Endodermal cell (in vitro differentiated cells): Measurements from ENCODE around the gene AOC1. TPM values are rescaled to one million over a fixed set of nuclear protein-coding genes. Genes with fewer than 3 reads are reported as not detected.
A peak's percentile ranks its signal among the peaks of the same experiment; 100 is the strongest.

ENCODE experiments used
- DNase-seq: peaks from one replicate; pipeline ENCODE4 v3.0.0-alpha.2; 2017
- H3K27ac ChIP-seq: 2 replicates; pipeline ENCODE4 v1.5.1; 2013; ENCODE audit warnings: mild to moderate bottlenecking, low read depth, low read length, moderate library complexity
- H3K27me3 ChIP-seq: 2 replicates; pipeline ENCODE4 v1.6.1; 2013; ENCODE audit warnings: mild to moderate bottlenecking, low read length, moderate library complexity; ENCODE audit not compliant: insufficient read depth, control insufficient read depth, poor library complexity, severe bottlenecking
- H3K36me3 ChIP-seq: 2 replicates; pipeline ENCODE4 v1.7.0; 2013; ENCODE audit warnings: mild to moderate bottlenecking, low read length, moderate library complexity; ENCODE audit not compliant: control insufficient read depth, insufficient read depth
- H3K4me1 ChIP-seq: one replicate; pipeline ENCODE4 v1.7.0; 2013; ENCODE audit warnings: low read length; ENCODE audit not compliant: control insufficient read depth, insufficient read depth
- H3K4me3 ChIP-seq: 2 replicates; pipeline ENCODE4 v1.5.1; 2013; ENCODE audit warnings: mild to moderate bottlenecking, low read length, moderate library complexity
- H3K9ac ChIP-seq: 2 replicates; pipeline ENCODE4 v1.6.1; 2013; ENCODE audit warnings: mild to moderate bottlenecking, low read length, moderate library complexity; ENCODE audit not compliant: poor library complexity, severe bottlenecking; ENCODE audit errors: extremely low read depth
- H3K9me3 ChIP-seq: 2 replicates; pipeline ENCODE4 v1.6.1; 2013; ENCODE audit warnings: mild to moderate bottlenecking, low read length, moderate library complexity; ENCODE audit not compliant: control insufficient read depth
- H3K27ac Mint-ChIP-seq: 2 replicates; pipeline ENCODE4 v1.8.0; 2020; ENCODE audit warnings: mixed read lengths
- H3K27me3 Mint-ChIP-seq: 2 replicates; pipeline ENCODE4 v1.8.0; 2021; ENCODE audit warnings: mild to moderate bottlenecking, mixed read lengths; ENCODE audit not compliant: insufficient read depth
- H3K36me3 Mint-ChIP-seq: 2 replicates; pipeline ENCODE4 v1.8.0; 2020; ENCODE audit warnings: low read depth, mixed read lengths
- H3K4me1 Mint-ChIP-seq: 2 replicates; pipeline ENCODE4 v1.8.0; 2020; ENCODE audit warnings: mixed read lengths
- H3K4me3 Mint-ChIP-seq: 2 replicates; pipeline ENCODE4 v1.8.0; 2020; ENCODE audit warnings: mild to moderate bottlenecking, moderate library complexity, mixed read lengths
- H3K9me3 Mint-ChIP-seq: 2 replicates; pipeline ENCODE4 v1.8.0; 2020; ENCODE audit warnings: mild to moderate bottlenecking, mixed read lengths
- CTCF ChIP-seq: fragments of 200-600 bp; sonication (generic); conservative IDR thresholded peaks from 2 replicates; pipeline ENCODE4 v1.5.0; 2021; ENCODE audit warnings: antibody characterized with exemption, mild to moderate bottlenecking
- WGBS, 2 experiments: methylation state at CpG; one replicate each; pipeline versions ENCODE4 v1.1.5 to v1.1.7; 2013; ENCODE audit warnings: missing lambda C conversion rate in 2 of 2, mixed read lengths in 1 of 2; ENCODE audit not compliant: insufficient coverage in 1 of 2, insufficient read length in 1 of 2; 5-methylcytosine and 5-hydroxymethylcytosine counted together
- total RNA-seq, 2 donors: library from RNA; stranded (reverse); fragmentation: NEBNext Ultra II Directional in 1 of 2; extraction: Animal tissue kit (Norgen Biotek cat#: 25700) in 1 of 2; gene quantifications; 2 replicates in 1 of 2; 3 replicates in 1 of 2; pipeline ENCODE4 v1.2.1, GENCODE V29; 2021

The AOC1 gene
- total RNA-seq, 2 donors from 2014 or later = not detected

DNA sequence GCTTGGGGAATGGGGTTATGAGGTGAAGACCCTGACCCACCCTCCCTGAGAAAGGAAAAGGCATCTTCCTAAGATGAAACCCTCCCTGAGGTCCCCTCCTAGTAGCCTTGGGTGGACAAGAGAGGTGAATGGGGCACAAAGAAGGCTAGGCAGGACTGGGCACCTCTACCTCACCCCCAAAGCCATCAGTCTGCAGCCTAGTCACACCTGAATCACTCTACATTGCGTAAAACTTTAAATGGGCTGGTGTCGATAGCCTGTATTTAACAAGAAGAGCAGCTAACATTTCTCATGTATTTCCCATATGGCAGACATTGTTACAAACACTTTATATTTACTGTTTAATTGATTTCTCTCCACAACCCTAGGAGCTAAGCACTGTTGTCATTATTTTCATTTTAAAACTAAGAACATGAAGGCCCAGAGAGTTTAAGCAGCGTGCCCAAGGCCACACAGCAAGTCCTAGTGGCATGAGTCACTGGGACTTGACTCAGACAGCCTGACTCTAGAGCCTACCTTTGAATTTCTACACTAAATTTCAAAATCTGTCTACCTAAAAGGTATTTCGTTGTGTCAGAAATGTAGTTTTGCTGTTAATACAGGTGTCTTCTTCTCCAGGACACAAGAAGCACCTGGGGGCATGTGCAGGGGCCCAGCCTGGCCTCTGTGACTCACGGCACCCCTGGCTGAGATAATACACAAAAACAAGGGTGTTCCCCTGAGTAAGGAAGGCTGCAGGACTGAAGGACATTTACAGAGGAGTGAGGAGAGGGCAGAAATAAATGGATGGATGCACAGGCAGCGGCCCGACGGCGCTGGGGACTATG lies 3.4 kb downstream of the AOC1 start:
- no peak overlapping the region for H3K4me3 Mint-ChIP-seq
- TF ChIP-seq CTCF = no peak
- H3K36me3 Mint-ChIP-seq = no peaks in the 10 kb centered on the region
- no peak overlapping the region for H3K27ac Mint-ChIP-seq
- H3K4me1 ChIP-seq = no peaks in the 10 kb centered on the region
- peaks cover 2% of the 10 kb centered on the region for H3K4me1 Mint-ChIP-seq
- H3K27ac ChIP-seq = no peak overlapping the region
- H3K4me3 ChIP-seq = no peak overlapping the region
- H3K9me3 ChIP-seq = no peaks in the 10 kb centered on the region
- peaks cover under 1% of the 10 kb centered on the region for H3K27me3 Mint-ChIP-seq
- no peaks in the 10 kb centered on the region for H3K9me3 Mint-ChIP-seq
- no peak overlapping the region for H3K9ac ChIP-seq
- H3K27me3 ChIP-seq = peaks cover 6% of the 10 kb centered on the region
- WGBS, 2 experiments = 81 to 87% methylated on average over 7 to 9 of the region's 9 CpGs
- DNase-seq = peak; percentile 43
- no peaks in the 10 kb centered on the region for H3K36me3 ChIP-seq

GRCh38 chr7:150856303-150857275 lies 4.3 kb downstream of the AOC1 start:
- no peaks in the 10 kb centered on the region for H3K36me3 Mint-ChIP-seq
- Histone ChIP-seq H3K36me3 (no peaks in the 10 kb centered on the region), H3K27ac (no peak overlapping the region), H3K9ac (no peak overlapping the region), H3K27me3 (no peaks in the 10 kb centered on the region), H3K4me1 (no peaks in the 10 kb centered on the region), H3K4me3 (no peak overlapping the region), H3K9me3 (no peaks in the 10 kb centered on the region)
- no peaks in the 10 kb centered on the region for H3K9me3 Mint-ChIP-seq
- H3K27ac Mint-ChIP-seq = no peak overlapping the region
- peak; percentile 42 for DNase-seq
- no peak for TF ChIP-seq CTCF
- H3K4me3 Mint-ChIP-seq = no peak overlapping the region
- WGBS, 2 experiments = 88 to 89% methylated on average over 11 to 26 of the region's 26 CpGs
- no peaks in the 10 kb centered on the region for H3K27me3 Mint-ChIP-seq
- H3K4me1 Mint-ChIP-seq = peaks cover 2% of the 10 kb centered on the region

DNA sequence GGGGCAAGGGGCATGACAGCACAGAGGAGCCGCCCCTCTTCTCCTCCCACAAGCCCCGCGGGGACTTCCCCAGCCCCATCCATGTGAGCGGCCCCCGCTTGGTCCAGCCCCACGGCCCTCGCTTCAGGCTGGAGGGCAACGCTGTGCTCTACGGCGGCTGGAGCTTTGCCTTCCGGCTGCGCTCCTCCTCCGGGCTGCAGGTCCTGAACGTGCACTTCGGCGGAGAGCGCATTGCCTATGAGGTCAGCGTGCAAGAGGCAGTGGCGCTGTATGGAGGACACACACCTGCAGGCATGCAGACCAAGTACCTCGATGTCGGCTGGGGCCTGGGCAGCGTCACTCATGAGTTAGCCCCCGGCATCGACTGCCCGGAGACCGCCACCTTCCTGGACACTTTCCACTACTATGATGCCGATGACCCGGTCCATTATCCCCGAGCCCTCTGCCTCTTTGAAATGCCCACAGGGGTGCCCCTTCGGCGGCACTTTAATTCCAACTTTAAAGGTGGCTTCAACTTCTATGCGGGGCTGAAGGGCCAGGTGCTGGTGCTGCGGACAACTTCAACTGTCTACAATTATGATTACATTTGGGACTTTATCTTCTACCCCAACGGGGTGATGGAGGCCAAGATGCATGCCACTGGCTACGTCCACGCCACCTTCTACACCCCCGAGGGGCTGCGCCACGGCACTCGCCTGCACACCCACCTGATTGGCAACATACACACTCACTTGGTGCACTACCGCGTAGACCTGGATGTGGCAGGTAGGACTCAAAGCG lies 5.1 kb downstream of the AOC1 start:
- whole genome bisulfite sequencing, 2 experiments = 92 to 93% methylated on average over 29 to 43 of the region's 43 CpGs
- peak; percentile 13 for DNase-seq
- Mint-ChIP-seq H3K27ac (no peak overlapping the region), H3K4me1 (peaks cover 2% of the 10 kb centered on the region), H3K9me3 (no peaks in the 10 kb centered on the region), H3K27me3 (peaks cover 2% of the 10 kb centered on the region), H3K4me3 (no peak overlapping the region), H3K36me3 (no peaks in the 10 kb centered on the region)
- no peak for TF ChIP-seq CTCF
- H3K27ac ChIP-seq = no peak overlapping the region
- no peaks in the 10 kb centered on the region for H3K36me3 ChIP-seq
- H3K9me3 ChIP-seq = no peaks in the 10 kb centered on the region
- H3K27me3 ChIP-seq = no peaks in the 10 kb centered on the region
- H3K9ac ChIP-seq = no peak overlapping the region
- no peak overlapping the region for H3K4me3 ChIP-seq
- no peaks in the 10 kb centered on the region for H3K4me1 ChIP-seq
